Measurements from ENCODE around the gene HOXA10. TPM values are rescaled to one million over a fixed set of nuclear protein-coding genes. Genes with fewer than 3 reads are reported as not detected.

The HOXA10 gene
- total RNA-seq, 3 donors from 2014 or later, result 25.0 to 56.9 (median 25.8) TPM

- H3K4me3 ChIP-seq, result no peak overlapping the region
- intact Hi-C loops (cut with DNase I, micrococcal nuclease), result no loop called here
These were observed 41.2 kb upstream of the HOXA10 start for GRCh38 chr7:27215356-27215755.

GRCh38 chr7:27214239-27214950, 40.3 kb upstream of the HOXA10 start:
- Histone ChIP-seq H3K4me3 (no peak overlapping the region), H3K4me1 (ENCODE audit: low read depth) (peaks cover 17% of the 10 kb centered on the region), H3K9me3 (no peaks in the 10 kb centered on the region), H3K36me3 (ENCODE audit: low read depth) (no peaks in the 10 kb centered on the region)
- ATAC-seq, result no peak
- TF ChIP-seq CTCF (IDR thresholded peaks at IDR 0.05), result no peak
- no peak for DNase-seq
- intact Hi-C loops (cut with DNase I, micrococcal nuclease), result no loop called here

More at GRCh38 chr7:27215356-27215755, 41.2 kb upstream of the HOXA10 start:
- DNase-seq (no peak), ATAC-seq (no peak)
- no peaks in the 10 kb centered on the region for H3K9me3 ChIP-seq
- TF ChIP-seq CTCF (IDR thresholded peaks at IDR 0.05), result no peak
- peaks cover 14% of the 10 kb centered on the region for H3K4me1 ChIP-seq (ENCODE audit: low read depth)
- no peaks in the 10 kb centered on the region for H3K36me3 ChIP-seq (ENCODE audit: low read depth)

DNA sequence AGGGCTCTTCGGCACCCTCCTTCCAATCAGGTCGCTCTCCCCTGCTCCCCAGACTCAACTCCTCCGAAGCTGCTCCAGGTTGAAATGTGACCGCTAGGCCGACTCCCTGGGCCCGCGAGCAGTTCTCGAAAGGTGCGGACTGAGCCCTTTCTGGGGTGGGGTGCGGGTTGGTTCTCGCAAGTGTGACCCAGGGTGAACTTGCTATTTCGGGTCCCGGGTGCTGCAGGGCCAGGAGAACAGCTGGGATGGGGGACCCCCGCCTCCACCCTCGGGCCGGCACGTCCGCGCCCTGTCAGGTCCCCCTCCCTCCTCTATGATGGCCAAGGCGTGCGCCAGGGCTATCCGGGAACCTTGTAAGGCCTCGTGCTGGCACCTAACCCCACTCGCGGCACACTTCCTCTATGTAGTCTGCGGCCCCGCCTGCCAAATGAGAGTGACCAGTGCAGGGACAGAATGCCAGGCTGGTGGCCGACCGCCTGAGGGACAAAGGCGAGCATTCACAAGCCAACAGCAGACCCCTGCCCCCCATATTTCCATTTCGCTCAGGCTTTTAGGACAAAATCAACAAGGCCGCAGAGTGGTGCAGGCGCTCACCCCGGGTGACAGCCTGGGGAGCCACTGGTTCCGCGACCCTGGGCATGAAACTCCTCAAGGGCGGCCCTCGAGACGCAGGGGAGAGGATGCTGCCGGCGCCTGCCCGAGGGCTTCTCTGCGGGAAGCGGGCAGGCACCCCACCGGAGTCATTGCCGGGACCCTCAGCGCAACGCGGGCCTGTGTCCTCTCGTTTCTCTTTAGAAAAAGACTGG, 39.5 kb upstream of the HOXA10 start:
- Histone ChIP-seq H3K4me3 (no peak overlapping the region), H3K4me1 (ENCODE audit: low read depth) (peaks cover 17% of the 10 kb centered on the region), H3K36me3 (ENCODE audit: low read depth) (no peaks in the 10 kb centered on the region), H3K9me3 (no peaks in the 10 kb centered on the region)
- ATAC-seq (no peak), DNase-seq (no peak)
- TF ChIP-seq CTCF (IDR thresholded peaks at IDR 0.05), result no peak
- intact Hi-C loops (cut with DNase I, micrococcal nuclease), result no loop called here

GRCh38 chr7:27212497-27213432, 38.6 kb upstream of the HOXA10 start:
- ATAC-seq (no peak), DNase-seq (no peak)
- no peak overlapping the region for H3K4me3 ChIP-seq
- H3K4me1 ChIP-seq (ENCODE audit: low read depth), result peaks cover 17% of the 10 kb centered on the region
- H3K36me3 ChIP-seq (ENCODE audit: low read depth), result no peaks in the 10 kb centered on the region
- intact Hi-C loops (cut with DNase I, micrococcal nuclease), result no loop called here
- TF ChIP-seq CTCF (IDR thresholded peaks at IDR 0.05), result no peak
- no peaks in the 10 kb centered on the region for H3K9me3 ChIP-seq

GRCh38 chr7:27211764-27212204, 37.7 kb upstream of the HOXA10 start:
- peaks cover 20% of the 10 kb centered on the region for H3K4me1 ChIP-seq (ENCODE audit: low read depth)
- H3K36me3 ChIP-seq (ENCODE audit: low read depth), result no peaks in the 10 kb centered on the region
- ATAC-seq (no peak), DNase-seq (no peak)
- intact Hi-C loops (cut with DNase I, micrococcal nuclease), result no loop called here
- TF ChIP-seq CTCF (IDR thresholded peaks at IDR 0.05), result no peak
- H3K4me3 ChIP-seq, result no peak overlapping the region
- H3K9me3 ChIP-seq, result no peaks in the 10 kb centered on the region

Measured in mucosa of descending colon (tissue), 3 donors.